Subcutaneous adipose tissue (tissue), 4 donors: ENCODE measurements around the gene PLS1. TPM values are rescaled to one million over a fixed set of nuclear protein-coding genes. Genes with fewer than 3 reads are reported as not detected.

ENCODE experiments used
- total RNA-seq, 4 donors: library from RNA; depleted of rRNA; stranded (reverse); fragments of >200 nt; gene quantifications; one replicate each; pipeline ENCODE4 v1.1.0, GENCODE V29; 2016
- TF ChIP-seq, protein P1 (sequence below): fragments of 450-650 bp; IDR thresholded peaks from one replicate; pipeline ENCODE4 v1.5.1; 2016; ENCODE audit warnings: low read depth, mild to moderate bottlenecking, control low read depth, antibody characterized with exemption, moderate library complexity

Gene PLS1
- total RNA-seq, 4 donors from 2014 or later = 0.88 to 2.9 (median 2.4) TPM; not detected in 1

DNA sequence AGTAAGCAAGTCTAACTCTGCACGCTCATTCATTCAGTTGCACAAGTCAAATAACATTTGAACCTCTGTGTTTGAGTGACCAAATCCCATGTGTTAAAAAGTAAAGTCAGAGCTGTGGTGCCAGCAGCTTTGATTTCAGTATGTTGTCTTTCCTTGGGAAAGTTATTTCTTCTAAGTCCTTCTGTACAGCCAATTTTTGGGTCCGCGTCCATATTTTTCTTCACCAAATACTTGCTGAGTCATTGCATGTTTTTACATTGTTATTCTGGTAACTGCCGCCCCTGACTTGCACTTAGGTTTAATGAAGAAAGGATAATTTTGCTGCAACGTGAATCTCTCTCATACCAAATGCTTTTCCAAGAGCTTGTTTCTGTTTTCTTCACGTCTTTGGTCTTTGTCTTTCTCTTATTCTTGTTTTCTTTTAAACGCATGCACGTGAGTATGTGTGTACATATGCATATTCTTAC, 56.7 kb downstream of the PLS1 start:
- TF ChIP-seq, protein P1, sequence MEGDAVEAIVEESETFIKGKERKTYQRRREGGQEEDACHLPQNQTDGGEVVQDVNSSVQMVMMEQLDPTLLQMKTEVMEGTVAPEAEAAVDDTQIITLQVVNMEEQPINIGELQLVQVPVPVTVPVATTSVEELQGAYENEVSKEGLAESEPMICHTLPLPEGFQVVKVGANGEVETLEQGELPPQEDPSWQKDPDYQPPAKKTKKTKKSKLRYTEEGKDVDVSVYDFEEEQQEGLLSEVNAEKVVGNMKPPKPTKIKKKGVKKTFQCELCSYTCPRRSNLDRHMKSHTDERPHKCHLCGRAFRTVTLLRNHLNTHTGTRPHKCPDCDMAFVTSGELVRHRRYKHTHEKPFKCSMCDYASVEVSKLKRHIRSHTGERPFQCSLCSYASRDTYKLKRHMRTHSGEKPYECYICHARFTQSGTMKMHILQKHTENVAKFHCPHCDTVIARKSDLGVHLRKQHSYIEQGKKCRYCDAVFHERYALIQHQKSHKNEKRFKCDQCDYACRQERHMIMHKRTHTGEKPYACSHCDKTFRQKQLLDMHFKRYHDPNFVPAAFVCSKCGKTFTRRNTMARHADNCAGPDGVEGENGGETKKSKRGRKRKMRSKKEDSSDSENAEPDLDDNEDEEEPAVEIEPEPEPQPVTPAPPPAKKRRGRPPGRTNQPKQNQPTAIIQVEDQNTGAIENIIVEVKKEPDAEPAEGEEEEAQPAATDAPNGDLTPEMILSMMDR = no peak

DNA sequence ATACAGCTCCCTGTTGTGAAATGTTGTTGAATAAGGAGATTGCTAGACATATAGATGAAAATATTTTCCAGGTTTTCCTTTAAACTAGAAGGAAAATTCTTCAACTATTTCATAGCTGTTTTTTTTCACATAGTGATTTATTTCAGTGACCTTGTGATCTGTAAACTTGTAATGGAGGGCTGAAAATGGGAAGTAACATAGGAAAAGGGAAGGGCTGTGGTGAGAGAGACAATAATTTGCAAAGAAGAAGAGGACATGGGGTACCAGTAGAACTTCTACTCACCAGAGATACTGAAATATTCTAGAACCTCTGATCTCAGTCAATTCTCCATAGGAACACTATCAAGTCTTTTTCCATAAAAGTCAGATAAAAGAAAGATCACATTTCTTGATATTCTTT, 60.4 kb downstream of the PLS1 start:
- TF ChIP-seq, protein P1 = no peak

DNA sequence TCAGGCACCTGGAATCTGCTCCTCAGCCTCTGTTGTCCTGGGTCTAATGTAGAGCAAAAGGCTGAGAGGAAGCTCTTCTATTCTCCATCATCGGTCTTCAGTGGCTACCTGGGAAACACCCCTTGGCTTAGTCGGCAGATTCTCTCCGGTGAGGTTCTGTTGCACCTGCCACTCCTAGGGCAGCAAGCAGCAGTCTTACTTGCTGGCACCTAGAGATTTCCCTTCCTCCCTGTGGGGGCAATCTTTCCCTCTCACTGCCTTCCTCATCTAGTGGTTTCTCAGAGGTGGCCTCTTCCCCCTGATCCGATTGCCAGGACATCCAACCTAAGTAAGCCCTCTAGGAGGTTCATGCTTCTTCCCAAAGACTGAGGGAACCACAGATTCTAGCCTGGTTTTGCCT, 60.8 kb downstream of the PLS1 start:
- TF ChIP-seq, protein P1 = no peak

DNA sequence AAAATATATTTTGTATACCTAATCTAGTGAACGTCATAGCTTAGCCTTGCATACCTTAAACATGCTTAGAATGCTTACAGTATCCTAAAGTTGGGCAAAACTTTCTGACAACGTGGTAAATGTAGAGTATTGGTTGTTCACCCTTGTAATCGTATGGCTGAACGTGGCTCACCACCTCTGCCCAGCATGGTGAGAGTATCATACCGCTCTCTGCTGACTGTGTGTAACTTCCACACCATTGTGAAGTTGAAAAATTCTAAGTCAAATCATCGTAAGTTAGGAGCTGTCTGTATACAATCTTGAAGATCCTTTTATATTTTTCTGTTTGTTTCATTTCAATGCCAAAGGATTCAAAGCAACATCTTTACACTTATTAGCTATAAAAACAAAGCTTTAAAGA, 64.2 kb downstream of the PLS1 start:
- TF ChIP-seq, protein P1 = no peak

DNA sequence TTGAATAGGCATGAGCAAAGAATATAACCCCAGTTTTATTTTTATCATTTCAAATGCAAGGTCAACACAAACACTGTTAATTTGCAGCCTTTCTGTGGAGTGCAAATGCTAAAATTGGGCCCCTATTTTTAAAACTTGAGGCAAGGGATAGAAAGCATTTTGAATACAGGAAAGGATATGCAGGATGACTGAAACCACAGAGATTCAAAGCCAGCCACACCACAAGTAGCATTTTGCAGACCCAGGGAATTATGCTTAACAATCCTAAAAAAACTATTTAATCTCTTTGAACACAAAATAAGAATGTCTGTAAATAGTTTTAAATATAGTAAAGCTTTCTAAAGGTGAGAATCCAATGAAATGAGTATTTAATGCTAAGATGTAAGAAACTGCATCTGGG, 64.7 kb downstream of the PLS1 start:
- TF ChIP-seq, protein P1 = no peak

DNA sequence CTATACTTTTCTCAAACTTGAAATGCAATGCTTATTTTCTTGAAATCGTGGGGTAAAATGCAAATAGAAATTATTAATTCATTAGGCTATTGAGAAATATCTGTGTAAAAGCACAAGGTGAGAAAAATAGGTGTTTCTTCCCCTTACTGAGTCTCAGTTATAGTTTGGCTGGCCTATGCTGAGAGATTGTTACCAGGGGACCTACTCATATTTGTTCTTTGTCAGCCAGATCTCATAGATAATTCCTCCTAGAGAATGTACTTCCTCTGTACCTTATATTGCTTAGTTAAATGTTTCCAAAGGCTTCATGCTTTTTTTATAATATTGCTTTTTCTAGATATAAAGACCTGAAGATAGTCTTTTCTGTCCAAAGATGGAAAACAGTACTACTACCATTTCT, 67.7 kb downstream of the PLS1 start:
- TF ChIP-seq, protein P1 = no peak

DNA sequence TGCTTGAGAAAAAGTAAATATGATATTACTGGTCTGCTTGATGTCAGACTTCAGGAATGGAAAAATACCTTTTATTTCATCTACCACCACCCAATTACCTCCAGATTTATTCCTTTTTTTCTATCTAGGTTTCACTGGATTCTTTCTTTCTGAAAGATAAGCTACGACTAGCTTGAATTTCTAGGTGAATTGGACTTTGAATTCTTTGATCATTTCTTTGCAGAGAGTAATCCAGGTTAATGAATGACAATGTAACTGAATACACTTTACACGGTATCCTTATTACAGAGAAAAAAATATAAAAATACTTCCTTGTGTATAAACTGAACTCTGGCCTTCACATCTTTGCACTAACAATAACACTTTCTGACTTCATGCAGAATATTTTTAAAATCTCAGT, 68.1 kb downstream of the PLS1 start:
- TF ChIP-seq, protein P1 = no peak
